T-cell (primary cell): ENCODE data around the gene CDK2AP2. TPM values are rescaled to one million over a fixed set of nuclear protein-coding genes. Genes with fewer than 3 reads are reported as not detected.
"Not testable (repeated sequence)": the region's sequence is repeated elsewhere in the genome, so short reads cannot be mapped to it uniquely, and the experiment has no call there.

ENCODE experiments used
- ATAC-seq, 4 experiments: fragments of 200-7000 bp in 3 of 4; fragments of 150-1000 bp in 1 of 4; cut with Tn5 transposase; replicated peaks in 1 of 4; 1 replicate in 3 of 4; 2 replicates in 1 of 4; pipeline ENCODE4 v1.10.0; 2021; ENCODE audit warnings: moderate library complexity in 3 of 4, mild to moderate bottlenecking in 2 of 4, moderate number of reproducible peaks in 1 of 4
- CTCF ChIA-PET, 2 donors: fragments of 300-600 bp; sonication (Branson Sonifier 250); formaldehyde crosslinking; loops; one replicate each; lab custom pipeline; 2022; ENCODE audit warnings: antibody characterized with exemption in 2 of 2; lab: Charles Lee
- POLR2A ChIA-PET, 2 donors: fragments of 300-600 bp; sonication (Branson Sonifier 250); formaldehyde crosslinking; loops; one replicate each; lab custom pipeline; 2022; ENCODE audit warnings: antibody characterized with exemption in 2 of 2; lab: Charles Lee
- DNase-seq, 35 experiments: peaks; one replicate each; pipeline versions ENCODE4 v3.0.0 to v3.0.0-alpha.2; 2013 to 2023
- H3K27ac ChIP-seq: one replicate; pipeline ENCODE4 v1.5.1; 2013; ENCODE audit warnings: low read length
- H3K27me3 ChIP-seq, 2 experiments: replicated peaks in 1 of 2; 1 replicate in 1 of 2; 2 replicates in 1 of 2; pipeline versions ENCODE4 v1.6.1 to v1.7.0; 2013; ENCODE audit warnings: low read length in 1 of 2, mixed read lengths in 1 of 2; ENCODE audit not compliant: control insufficient read depth in 2 of 2, insufficient read depth in 2 of 2; ENCODE audit errors: extremely low read depth in 1 of 2
- H3K36me3 ChIP-seq, 2 donors: 1 replicate in 1 of 2; 2 replicates in 1 of 2; pipeline versions ENCODE4 v1.6.1 to v1.7.0; 2013; ENCODE audit warnings: low read length in 1 of 2; ENCODE audit not compliant: control insufficient read depth in 2 of 2, insufficient read depth in 1 of 2; ENCODE audit errors: extremely low read depth in 1 of 2
- H3K4me1 ChIP-seq, 2 experiments: 1 replicate in 1 of 2; 2 replicates in 1 of 2; pipeline versions ENCODE4 v1.6.1 to v1.7.0; 2013; ENCODE audit warnings: low read length in 2 of 2, mixed read lengths in 1 of 2; ENCODE audit not compliant: insufficient read depth in 2 of 2, control insufficient read depth in 1 of 2; ENCODE audit errors: extremely low read depth in 1 of 2
- H3K4me3 ChIP-seq, 2 donors: 1 replicate in 1 of 2; 2 replicates in 1 of 2; pipeline versions ENCODE4 v1.5.1 to v1.7.0; 2013; ENCODE audit warnings: mild to moderate bottlenecking in 2 of 2, low read length in 1 of 2, moderate library complexity in 1 of 2; ENCODE audit not compliant: control insufficient read depth in 1 of 2; ENCODE audit errors: extremely low read depth in 1 of 2
- H3K9me3 ChIP-seq: 2 replicates; pipeline ENCODE4 v1.7.0; 2013
- H3K27ac Mint-ChIP-seq, 2 donors: one replicate each; pipeline ENCODE4 v1.8.0; 2020 to 2021; ENCODE audit warnings: mild to moderate bottlenecking in 2 of 2, mixed read lengths in 2 of 2
- H3K27me3 Mint-ChIP-seq, 2 donors: one replicate each; pipeline ENCODE4 v1.8.0; 2021 to 2022; ENCODE audit warnings: mixed read lengths in 2 of 2
- H3K36me3 Mint-ChIP-seq: one replicate; pipeline ENCODE4 v1.8.0; 2021; ENCODE audit warnings: mixed read lengths
- H3K4me1 Mint-ChIP-seq, 3 donors: one replicate each; pipeline ENCODE4 v1.8.0; 2020 to 2022; ENCODE audit warnings: mixed read lengths in 3 of 3, mild to moderate bottlenecking in 1 of 3
- H3K4me3 Mint-ChIP-seq, 3 donors: one replicate each; pipeline ENCODE4 v1.8.0; 2020 to 2022; ENCODE audit warnings: mild to moderate bottlenecking in 3 of 3, mixed read lengths in 3 of 3, moderate library complexity in 3 of 3
- H3K9me3 Mint-ChIP-seq, 3 donors: one replicate each; pipeline ENCODE4 v1.8.0; 2020 to 2022; ENCODE audit warnings: mixed read lengths in 3 of 3
- WGBS: methylation state at CpG from one replicate; pipeline ENCODE4 v1.1.5; 2013; ENCODE audit warnings: missing lambda C conversion rate; ENCODE audit not compliant: insufficient coverage; 5-methylcytosine and 5-hydroxymethylcytosine counted together
- total RNA-seq, 35 experiments: library from RNA in 6 of 35; stranded (reverse) in 6 of 35; fragments of 120-200 nt in 1 of 35; gene quantifications; one replicate each; pipeline versions ENCODE4 v1.2.1 to v1.2.4 and lab custom pipeline; 2013 to 2026

The CDK2AP2 gene
- total RNA-seq, 5 donors from 2014 or later (not counting 1 experiment from before 2014, with no cell fraction given): 31.0 to 90.8 (median 79.9) TPM

GRCh38 chr11:67476692-67477091 is 31.3 kb downstream of the CDK2AP2 start:
- H3K9me3 ChIP-seq, H3K4me3 ChIP-seq, CTCF ChIA-PET, H3K27me3 ChIP-seq, H3K27me3 Mint-ChIP-seq, POLR2A ChIA-PET, ATAC-seq, H3K9me3 Mint-ChIP-seq, H3K36me3 Mint-ChIP-seq, H3K4me1 Mint-ChIP-seq, H3K27ac Mint-ChIP-seq, DNase-seq, H3K36me3 ChIP-seq, H3K4me3 Mint-ChIP-seq, H3K27ac ChIP-seq, H3K4me1 ChIP-seq: not testable (repeated sequence)
- 87% methylated on average over 10 of the region's 10 CpGs for WGBS

DNA sequence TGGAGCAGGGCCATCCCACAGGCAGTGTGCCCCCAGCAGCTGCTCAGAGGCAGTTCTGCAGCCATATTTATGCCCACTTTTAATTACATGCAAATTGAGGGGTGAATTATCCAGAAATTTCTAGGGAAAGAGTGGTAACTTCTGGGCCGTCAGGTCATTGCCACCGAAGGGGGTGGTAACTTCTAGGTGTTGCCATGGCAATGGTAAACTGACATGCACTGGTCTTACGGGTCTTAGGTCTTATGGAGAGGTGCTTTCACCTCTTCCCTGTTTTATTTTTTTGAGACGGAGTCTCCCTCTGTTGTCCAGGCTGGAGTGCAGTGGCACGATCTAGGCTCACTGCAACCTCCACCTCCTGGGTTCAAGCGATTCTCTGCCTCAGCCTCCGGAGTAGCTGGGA is 35.1 kb downstream of the CDK2AP2 start:
- H3K4me3 ChIP-seq: no peak overlapping the region
- H3K4me3 Mint-ChIP-seq: no peak overlapping the region
- no peak for DNase-seq
- 88% methylated on average over 4 of the region's 7 CpGs for WGBS
- no peak overlapping the region for H3K27ac ChIP-seq
- ChIA-PET POLR2A (no interaction called here), CTCF (no interaction called here)
- peaks cover 6 to 17% of the 10 kb centered on the region in 2 experiments for H3K4me1 ChIP-seq
- H3K27me3 ChIP-seq: no peaks in the 10 kb centered on the region
- no peaks in the 10 kb centered on the region for H3K36me3 ChIP-seq
- H3K9me3 ChIP-seq: no peaks in the 10 kb centered on the region
- no peaks in the 10 kb centered on the region for H3K9me3 Mint-ChIP-seq
- no peak overlapping the region for H3K27ac Mint-ChIP-seq
- no peaks in the 10 kb centered on the region for H3K27me3 Mint-ChIP-seq
- ATAC-seq: no peak
- no peaks in the 10 kb centered on the region for H3K36me3 Mint-ChIP-seq
- peaks cover 8 to 14% (median 9%) of the 10 kb centered on the region in 3 donors for H3K4me1 Mint-ChIP-seq

DNA sequence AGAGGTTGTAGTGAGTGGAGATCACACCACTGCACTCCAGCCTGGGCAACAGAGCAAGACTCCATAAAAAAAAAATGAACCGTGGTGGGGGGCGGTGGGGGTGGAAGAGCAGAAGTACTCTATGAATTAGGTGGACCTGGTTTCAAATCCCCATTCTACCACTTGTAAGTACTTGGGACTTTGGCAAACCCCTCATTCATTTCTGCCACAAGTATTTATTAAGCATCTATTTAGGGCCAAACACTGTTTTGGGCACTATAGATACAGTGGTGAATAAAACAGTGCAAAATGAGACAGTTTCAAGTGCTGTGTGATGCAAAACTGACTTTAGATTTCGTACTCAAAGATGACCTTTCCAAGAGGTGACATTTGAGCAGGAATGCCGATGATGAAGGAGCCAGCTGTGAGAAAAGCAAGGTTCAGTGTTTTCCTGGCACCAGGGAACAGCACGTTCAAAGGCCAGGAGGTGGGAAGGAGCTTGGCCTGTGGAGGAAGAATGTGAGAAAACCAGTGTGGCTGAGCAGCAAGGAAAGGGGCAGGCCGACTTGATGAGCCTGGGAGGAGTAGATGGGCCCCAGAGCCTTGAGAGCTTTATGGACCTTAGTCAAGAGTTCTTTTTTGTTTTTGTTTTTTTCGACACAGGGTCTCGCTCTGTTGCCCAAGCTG is 37.5 kb downstream of the CDK2AP2 start:
- no peaks in the 10 kb centered on the region for H3K27me3 ChIP-seq
- H3K27ac ChIP-seq: no peak overlapping the region
- 89% methylated on average over 5 of the region's 8 CpGs for WGBS
- no peaks in the 10 kb centered on the region for H3K27me3 Mint-ChIP-seq
- H3K4me1 Mint-ChIP-seq: peaks cover 24 to 32% (median 26%) of the 10 kb centered on the region in 3 donors
- CTCF ChIA-PET: no interaction called here
- no peaks in the 10 kb centered on the region for H3K9me3 ChIP-seq
- POLR2A ChIA-PET: no interaction called here
- no peak overlapping the region for H3K4me3 ChIP-seq
- peaks cover 8 to 42% of the 10 kb centered on the region in 2 experiments for H3K4me1 ChIP-seq
- ATAC-seq (no peak), DNase-seq (no peak)
- no peaks in the 10 kb centered on the region for H3K9me3 Mint-ChIP-seq
- H3K36me3 ChIP-seq: peaks cover 4 to 7% of the 10 kb centered on the region in 2 donors
- peak overlapping the region; percentile 17 to 88 (median 74) for H3K4me3 Mint-ChIP-seq
- H3K27ac Mint-ChIP-seq: peak overlapping the region in 1 of 2 donors; percentile 91
- no peaks in the 10 kb centered on the region for H3K36me3 Mint-ChIP-seq

GRCh38 chr11:67469508-67469811 is 38.5 kb downstream of the CDK2AP2 start:
- Histone ChIP-seq H3K4me1 (peaks cover 8 to 50% of the 10 kb centered on the region in 2 experiments), H3K27ac (peak overlapping the region; percentile 67), H3K4me3 (peak overlapping the region; percentile 56 to 72), H3K27me3 (no peaks in the 10 kb centered on the region), H3K9me3 (no peaks in the 10 kb centered on the region), H3K36me3 (peaks cover 4 to 7% of the 10 kb centered on the region in 2 donors)
- no peaks in the 10 kb centered on the region for H3K27me3 Mint-ChIP-seq
- peak overlapping the region; percentile 85 to 91 for H3K27ac Mint-ChIP-seq
- H3K4me3 Mint-ChIP-seq: peak overlapping the region; percentile 74 to 88 (median 87)
- peaks cover 29 to 40% (median 31%) of the 10 kb centered on the region in 3 donors for H3K4me1 Mint-ChIP-seq
- POLR2A ChIA-PET: no interaction called here
- CTCF ChIA-PET: interaction anchor here in 1 of 2 donors (0.7 kb wide), 1 partner anchor 85 kb away, joined by 4 read pairs; no protein-coding TSS in a partner anchor
- H3K36me3 Mint-ChIP-seq: no peaks in the 10 kb centered on the region
- no peak for DNase-seq
- WGBS: 20% methylated on average over 9 of the region's 9 CpGs
- H3K9me3 Mint-ChIP-seq: no peaks in the 10 kb centered on the region
- ATAC-seq: no peak

- Mint-ChIP-seq H3K4me1 (peaks cover 32 to 44% (median 36%) of the 10 kb centered on the region in 3 donors), H3K9me3 (no peaks in the 10 kb centered on the region), H3K27ac (peak within 1 kb of the TSS; percentile 89 to 93), H3K4me3 (peak within 1 kb of the TSS; percentile 83 to 88 (median 87)), H3K36me3 (no peaks in the 10 kb centered on the region), H3K27me3 (no peaks in the 10 kb centered on the region)
- CTCF ChIA-PET: interaction anchor here in 1 of 2 donors (0.7 to 1.5 kb wide), 3 partner anchors 32 to 85 kb away, joined by 4 to 10 read pairs (median 7); partner anchors contain the start of genes PPP1CA and PTPRCAP
- WGBS: under 1% methylated on average over 76 of the region's 76 CpGs
- POLR2A ChIA-PET: interaction anchor here (0.6 to 1.3 kb wide), 2 partner anchors 32 to 146 kb away, joined by 3 to 4 read pairs; no protein-coding TSS in a partner anchor
- H3K27ac ChIP-seq: peak within 1 kb of the TSS; percentile 67
- peak; percentile 81 to 95 (median 88) for DNase-seq
- peak within 1 kb of the TSS; percentile 80 to 84 for H3K4me3 ChIP-seq
- no peaks in the 10 kb centered on the region for H3K9me3 ChIP-seq
- peak; percentile 73 to 79 (median 78) for ATAC-seq
- H3K27me3 ChIP-seq: no peaks in the 10 kb centered on the region
- peaks cover 11 to 55% of the 10 kb centered on the region in 2 experiments for H3K4me1 ChIP-seq
- H3K36me3 ChIP-seq: peaks cover 4 to 7% of the 10 kb centered on the region in 2 donors
Measured at GRCh38 chr11:67468759-67469507, 39.0 kb downstream of the CDK2AP2 start, which contains the start of gene TMEM134. TSS of gene TMEM134 (minus strand) at chr11:67469251. CDS start at chr11:67469192, 59 bp downstream.

DNA sequence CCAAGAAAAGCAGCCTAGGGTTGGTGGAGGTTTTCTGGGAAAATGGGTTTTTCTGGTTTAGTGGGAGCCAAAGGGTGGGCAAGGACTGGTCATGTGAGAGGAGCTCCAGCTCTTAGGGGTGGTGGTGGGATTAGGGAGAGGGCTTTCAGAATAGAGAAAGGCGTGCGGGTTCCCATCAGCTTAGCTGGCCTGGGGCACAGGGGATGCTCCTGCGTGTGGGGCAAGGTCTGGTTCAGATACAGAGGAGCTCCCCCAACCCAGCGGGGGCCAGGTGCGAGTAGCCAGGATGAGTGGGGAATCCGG is 39.6 kb downstream of the CDK2AP2 start:
- Mint-ChIP-seq H3K27me3 (no peaks in the 10 kb centered on the region), H3K4me3 (peak overlapping the region; percentile 83 to 88 (median 87)), H3K4me1 (peaks cover 32 to 44% (median 36%) of the 10 kb centered on the region in 3 donors), H3K27ac (peak overlapping the region; percentile 89 to 93), H3K36me3 (no peaks in the 10 kb centered on the region), H3K9me3 (no peaks in the 10 kb centered on the region)
- H3K27ac ChIP-seq: peak overlapping the region; percentile 56
- DNase-seq (peak in 2 of 35 experiments; percentile 16 to 34), ATAC-seq (peak in 2 of 4 experiments; percentile 4 to 6)
- H3K27me3 ChIP-seq: no peaks in the 10 kb centered on the region
- peaks cover 11 to 61% of the 10 kb centered on the region in 2 experiments for H3K4me1 ChIP-seq
- CTCF ChIA-PET: interaction anchor here in 1 of 2 donors (0.5 to 1.5 kb wide), 3 partner anchors 13 to 67 kb away, joined by 3 to 10 read pairs (median 7); partner anchors contain the start of genes PPP1CA and PTPRCAP
- POLR2A ChIA-PET: interaction anchor here (0.6 to 1.3 kb wide), 3 partner anchors 28 to 145 kb away, joined by 3 to 4 read pairs (median 3); no protein-coding TSS in a partner anchor
- WGBS: 12% methylated on average over 6 of the region's 6 CpGs
- H3K4me3 ChIP-seq: peak overlapping the region; percentile 80 to 84
- H3K36me3 ChIP-seq: peaks cover 4 to 7% of the 10 kb centered on the region in 2 donors
- H3K9me3 ChIP-seq: no peaks in the 10 kb centered on the region
